ENCODE data around the gene FNDC3B. TPM values are rescaled to one million over a fixed set of nuclear protein-coding genes. Genes with fewer than 3 reads are reported as not detected.

Gene FNDC3B
- total RNA-seq, 2 donors from 2014 or later: 12.0 to 17.7 TPM

DNA sequence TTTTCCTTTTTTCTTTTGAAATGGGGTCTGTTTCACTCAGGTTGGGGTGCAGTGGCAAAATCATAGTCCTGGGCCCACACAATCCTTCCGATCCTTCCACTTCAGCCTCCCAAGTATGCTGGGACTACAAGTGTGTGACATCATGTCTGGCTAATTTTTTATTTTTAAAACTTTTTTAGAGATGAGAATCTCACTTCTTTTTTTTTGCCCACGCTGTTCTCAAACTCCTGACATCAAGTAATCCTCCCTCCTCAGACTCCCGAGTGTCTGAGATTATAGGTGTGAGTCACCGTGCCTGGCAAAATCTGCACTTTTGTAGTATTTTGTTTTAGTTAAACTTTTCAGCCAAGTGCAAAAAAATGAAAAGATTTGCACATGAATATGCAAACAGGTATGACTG is 171.0 kb downstream of the FNDC3B start:
- Mint-ChIP-seq H3K4me3 (no peak overlapping the region), H3K27me3 (ENCODE audit: low read depth) (no peaks in the 10 kb centered on the region), H3K27ac (no peak overlapping the region), H3K36me3 (ENCODE audit: insufficient read depth in 2 of 2) (peaks cover 4 to 7% of the 10 kb centered on the region in 2 donors), H3K4me1 (ENCODE audit: low read depth) (peaks cover 19% of the 10 kb centered on the region), H3K9me3 (peaks cover 0 to 6% of the 10 kb centered on the region in 2 donors)
- ATAC-seq (replicated peaks in 1 of 2): no peak
- DNase-seq: no peak

DNA sequence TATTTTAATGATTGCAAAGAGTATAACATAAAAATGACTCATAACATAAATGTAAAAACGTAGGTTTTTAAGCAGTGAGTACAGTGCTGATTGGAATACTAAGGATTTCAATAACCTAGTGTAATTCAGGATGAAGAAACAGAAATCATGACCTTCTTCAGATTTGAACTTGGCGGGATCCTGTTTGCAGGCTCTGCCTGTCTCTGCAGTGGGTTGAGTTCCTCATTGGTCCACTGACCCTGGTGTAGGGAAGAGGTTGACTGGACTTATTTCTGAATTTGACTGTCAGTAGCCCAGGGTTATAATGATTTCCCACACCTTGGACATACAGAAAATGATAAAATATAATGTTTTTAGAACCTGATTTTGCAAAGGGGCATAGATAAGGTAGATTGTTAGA is 171.7 kb downstream of the FNDC3B start:
- Mint-ChIP-seq H3K27ac (no peak overlapping the region), H3K4me3 (no peak overlapping the region), H3K9me3 (peaks cover 0 to 3% of the 10 kb centered on the region in 2 donors), H3K4me1 (ENCODE audit: low read depth) (peaks cover 19% of the 10 kb centered on the region), H3K36me3 (ENCODE audit: insufficient read depth in 2 of 2) (peaks cover 1 to 5% of the 10 kb centered on the region in 2 donors), H3K27me3 (ENCODE audit: low read depth) (no peaks in the 10 kb centered on the region)
- no peak for ATAC-seq (replicated peaks in 1 of 2)
- DNase-seq: no peak

DNA sequence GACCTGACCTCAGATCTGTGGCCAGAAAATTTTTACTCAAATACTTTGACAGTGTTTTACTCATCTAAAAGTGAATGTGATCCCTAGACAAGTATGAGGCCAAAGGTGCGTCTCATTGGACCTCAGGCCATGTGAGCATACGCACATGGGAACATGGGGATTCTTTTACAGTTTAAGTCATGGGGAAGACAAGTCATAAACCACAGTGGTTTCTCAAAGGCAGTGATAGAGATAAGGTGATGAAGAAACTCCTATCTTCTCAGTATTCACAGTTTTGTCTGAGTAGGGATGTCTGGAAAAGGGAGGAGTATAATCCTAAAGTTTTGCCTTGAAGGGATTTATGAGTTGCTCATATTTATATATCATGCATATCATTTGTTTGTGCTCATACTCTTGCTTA is 173.8 kb downstream of the FNDC3B start:
- H3K36me3 Mint-ChIP-seq (ENCODE audit: insufficient read depth in 2 of 2): peaks cover 0 to 1% of the 10 kb centered on the region in 2 donors
- H3K4me3 Mint-ChIP-seq: no peak overlapping the region
- H3K4me1 Mint-ChIP-seq (ENCODE audit: low read depth): peaks cover 25% of the 10 kb centered on the region
- peak; percentile 25 to 27 for DNase-seq
- H3K27me3 Mint-ChIP-seq (ENCODE audit: low read depth): no peaks in the 10 kb centered on the region
- H3K9me3 Mint-ChIP-seq: no peaks in the 10 kb centered on the region
- H3K27ac Mint-ChIP-seq: peak overlapping the region; percentile 8
- peak; percentile 95 to 98 for ATAC-seq (replicated peaks in 1 of 2)

DNA sequence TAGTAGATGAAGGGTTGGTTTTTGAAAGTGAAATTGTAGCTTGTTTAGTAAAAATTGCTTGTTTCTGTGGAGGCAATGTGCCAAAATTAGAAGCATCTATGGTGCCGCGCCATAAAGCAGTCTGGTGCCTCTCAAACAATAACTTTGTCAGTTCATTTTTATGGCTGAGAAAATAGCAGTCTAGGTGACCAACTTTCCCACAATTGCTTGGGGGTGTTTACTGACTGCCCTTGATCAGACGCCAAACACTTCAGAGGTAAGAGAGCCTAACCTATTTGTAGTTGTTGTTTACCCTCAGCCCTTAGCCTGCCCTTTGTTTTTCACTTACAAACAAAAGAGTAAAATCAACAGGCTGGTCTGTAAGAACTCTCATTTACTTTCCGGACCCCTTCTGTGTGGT is 174.5 kb downstream of the FNDC3B start:
- Mint-ChIP-seq H3K36me3 (ENCODE audit: insufficient read depth in 2 of 2) (peaks cover 0 to 1% of the 10 kb centered on the region in 2 donors), H3K4me3 (no peak overlapping the region), H3K9me3 (no peaks in the 10 kb centered on the region), H3K27me3 (ENCODE audit: low read depth) (no peaks in the 10 kb centered on the region), H3K27ac (no peak overlapping the region), H3K4me1 (ENCODE audit: low read depth) (peaks cover 32% of the 10 kb centered on the region)
- ATAC-seq (replicated peaks in 1 of 2) (no peak), DNase-seq (no peak)

DNA sequence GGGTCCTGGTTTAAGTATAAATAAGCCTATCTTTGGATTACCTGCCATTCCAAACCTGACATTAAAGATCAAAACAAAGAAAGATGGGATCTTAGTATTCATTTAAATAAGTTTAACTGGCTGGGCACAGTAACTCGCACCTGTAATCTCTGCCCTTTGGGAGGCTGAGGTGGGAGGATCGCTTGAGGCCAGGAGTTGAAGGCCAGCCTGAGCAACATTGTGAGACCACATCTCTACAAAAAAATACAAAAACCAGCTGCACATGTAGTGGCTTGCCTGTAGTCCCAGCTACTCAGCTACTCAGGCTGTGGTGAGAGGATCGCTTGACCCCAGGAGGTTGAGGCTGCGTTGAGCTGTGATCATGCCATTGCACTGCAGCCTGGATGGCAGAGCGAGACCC is 176.9 kb downstream of the FNDC3B start:
- no peak for ATAC-seq (replicated peaks in 1 of 2)
- H3K36me3 Mint-ChIP-seq (ENCODE audit: insufficient read depth in 2 of 2): peaks cover 0 to 1% of the 10 kb centered on the region in 2 donors
- H3K27me3 Mint-ChIP-seq (ENCODE audit: low read depth): no peaks in the 10 kb centered on the region
- H3K27ac Mint-ChIP-seq: no peak overlapping the region
- H3K4me1 Mint-ChIP-seq (ENCODE audit: low read depth): peaks cover 32% of the 10 kb centered on the region
- H3K4me3 Mint-ChIP-seq: no peak overlapping the region
- DNase-seq: no peak
- H3K9me3 Mint-ChIP-seq: no peaks in the 10 kb centered on the region

DNA sequence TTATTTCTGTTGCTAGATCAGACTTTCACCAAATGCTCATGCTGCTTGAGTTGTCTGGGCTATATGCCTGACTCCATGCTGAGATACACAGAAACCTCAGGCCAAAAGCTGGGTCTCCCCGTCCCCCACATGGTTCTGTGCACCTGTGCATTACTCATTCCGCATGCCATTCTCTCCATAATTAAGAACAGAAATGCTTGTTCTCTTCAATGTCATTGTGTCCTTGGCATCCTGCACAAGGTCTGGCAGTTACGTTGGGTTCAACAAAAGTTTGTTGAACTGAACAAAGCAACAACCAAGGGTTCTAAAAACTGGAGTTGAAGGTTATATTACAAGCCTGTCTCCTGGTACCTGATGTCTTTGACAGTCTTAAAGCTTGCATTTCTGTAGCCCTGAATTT is 177.5 kb downstream of the FNDC3B start:
- Mint-ChIP-seq H3K4me3 (no peak overlapping the region), H3K36me3 (ENCODE audit: insufficient read depth in 2 of 2) (peaks cover 0 to 1% of the 10 kb centered on the region in 2 donors), H3K27me3 (ENCODE audit: low read depth) (no peaks in the 10 kb centered on the region), H3K27ac (no peak overlapping the region), H3K4me1 (ENCODE audit: low read depth) (peaks cover 32% of the 10 kb centered on the region), H3K9me3 (no peaks in the 10 kb centered on the region)
- ATAC-seq (replicated peaks in 1 of 2) (no peak), DNase-seq (no peak)

DNA sequence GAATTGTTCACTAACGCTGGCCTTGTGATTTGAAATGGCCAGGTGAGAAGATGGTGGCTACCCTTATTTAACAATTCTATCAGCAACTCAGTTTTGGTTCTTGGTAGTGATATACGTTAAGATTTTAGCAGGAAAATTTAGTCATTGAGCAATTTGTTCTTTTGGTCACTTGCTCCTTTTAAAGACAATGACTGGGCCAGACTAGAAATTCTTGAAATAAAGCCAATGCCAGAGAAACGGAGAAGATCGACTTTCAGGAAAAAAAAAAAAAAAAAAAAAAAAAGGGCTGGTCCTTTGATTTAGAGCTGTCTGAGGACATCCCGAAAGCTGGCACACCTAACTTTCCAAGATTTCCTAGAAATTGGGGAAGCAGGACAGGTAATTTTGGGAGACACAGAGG is 178.5 kb downstream of the FNDC3B start:
- no peak for ATAC-seq (replicated peaks in 1 of 2)
- no peak for DNase-seq
- Mint-ChIP-seq H3K27ac (no peak overlapping the region), H3K4me3 (no peak overlapping the region), H3K4me1 (ENCODE audit: low read depth) (peaks cover 30% of the 10 kb centered on the region), H3K36me3 (ENCODE audit: insufficient read depth in 2 of 2) (peaks cover 0 to 1% of the 10 kb centered on the region in 2 donors), H3K9me3 (no peaks in the 10 kb centered on the region), H3K27me3 (ENCODE audit: low read depth) (no peaks in the 10 kb centered on the region)

DNA sequence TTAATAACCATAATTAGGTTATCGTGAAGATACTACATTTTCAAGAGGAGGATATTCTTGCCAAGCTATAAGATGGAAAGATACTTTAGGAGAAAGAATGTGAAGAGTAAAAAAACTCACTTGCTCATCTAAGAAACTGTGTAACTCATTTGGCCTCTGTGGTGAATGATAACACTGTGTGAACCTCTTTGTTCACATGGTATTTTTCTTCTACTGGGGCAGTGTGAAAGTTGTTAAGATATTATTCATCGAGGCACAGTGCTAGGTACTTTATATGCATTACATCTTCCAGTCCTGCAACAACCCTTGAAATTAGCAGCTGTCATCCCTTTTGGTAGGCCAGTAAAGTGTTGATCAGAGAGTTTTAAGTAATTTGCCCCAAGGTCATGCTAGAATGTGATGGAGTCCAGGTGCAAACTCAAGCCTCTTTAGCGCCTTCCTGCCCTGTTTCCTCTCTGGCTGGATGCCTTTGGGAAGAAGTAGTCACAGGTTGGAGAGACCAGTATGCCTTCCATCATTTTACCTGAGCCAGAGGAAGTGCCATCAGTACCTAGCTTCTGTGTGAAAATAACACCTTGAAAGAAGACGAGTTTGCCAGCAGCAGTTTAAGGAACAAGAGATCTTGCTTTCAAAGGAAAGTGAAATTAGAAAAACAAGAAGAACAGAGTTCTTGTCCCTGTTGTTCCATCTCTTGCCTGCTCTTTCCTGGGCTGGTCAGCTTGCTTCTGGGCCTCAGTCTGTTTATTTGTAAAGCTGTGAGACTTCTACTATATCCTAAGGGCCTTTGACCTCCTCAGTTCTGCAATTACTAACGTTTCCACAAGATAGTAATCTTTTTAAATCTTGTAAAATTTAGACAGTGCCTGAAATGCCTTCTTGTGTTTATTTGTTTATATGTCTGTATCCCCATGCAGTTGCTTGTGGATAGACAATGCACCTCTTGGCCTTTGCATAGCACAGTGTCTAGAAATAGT is 179.3 kb downstream of the FNDC3B start:
- Mint-ChIP-seq H3K36me3 (ENCODE audit: insufficient read depth in 2 of 2) (peaks cover 0 to 1% of the 10 kb centered on the region in 2 donors), H3K27ac (no peak overlapping the region), H3K9me3 (no peaks in the 10 kb centered on the region), H3K27me3 (ENCODE audit: low read depth) (no peaks in the 10 kb centered on the region), H3K4me1 (ENCODE audit: low read depth) (peaks cover 26% of the 10 kb centered on the region), H3K4me3 (no peak overlapping the region)
- ATAC-seq (replicated peaks in 1 of 2) (peak in 1 of 2 donors; percentile 60), DNase-seq (no peak)

DNA sequence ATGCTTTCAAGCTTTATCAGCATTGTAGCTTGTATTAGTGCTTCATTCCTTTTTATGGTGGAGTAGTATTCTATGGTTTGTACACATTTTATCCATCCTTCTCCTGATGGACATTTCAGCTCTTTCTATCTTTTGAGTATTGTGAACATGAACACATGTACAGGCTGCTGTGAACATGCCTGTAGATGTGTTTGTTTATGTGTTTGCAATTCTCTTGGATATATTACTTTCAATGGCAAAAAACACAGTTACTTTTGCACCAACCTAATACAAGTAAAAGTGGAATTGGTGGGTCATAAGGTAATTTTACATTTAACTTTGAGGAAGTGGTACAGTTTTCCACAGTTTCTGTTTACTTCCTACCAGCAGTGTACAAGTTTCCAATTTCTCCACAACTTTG is 180.4 kb downstream of the FNDC3B start:
- DNase-seq: no peak
- ATAC-seq (replicated peaks in 1 of 2): no peak
- Mint-ChIP-seq H3K4me1 (ENCODE audit: low read depth) (peaks cover 17% of the 10 kb centered on the region), H3K9me3 (peaks cover 0 to 2% of the 10 kb centered on the region in 2 donors), H3K36me3 (ENCODE audit: insufficient read depth in 2 of 2) (peaks cover 0 to 1% of the 10 kb centered on the region in 2 donors), H3K27ac (no peak overlapping the region), H3K4me3 (no peak overlapping the region), H3K27me3 (ENCODE audit: low read depth) (no peaks in the 10 kb centered on the region)

DNA sequence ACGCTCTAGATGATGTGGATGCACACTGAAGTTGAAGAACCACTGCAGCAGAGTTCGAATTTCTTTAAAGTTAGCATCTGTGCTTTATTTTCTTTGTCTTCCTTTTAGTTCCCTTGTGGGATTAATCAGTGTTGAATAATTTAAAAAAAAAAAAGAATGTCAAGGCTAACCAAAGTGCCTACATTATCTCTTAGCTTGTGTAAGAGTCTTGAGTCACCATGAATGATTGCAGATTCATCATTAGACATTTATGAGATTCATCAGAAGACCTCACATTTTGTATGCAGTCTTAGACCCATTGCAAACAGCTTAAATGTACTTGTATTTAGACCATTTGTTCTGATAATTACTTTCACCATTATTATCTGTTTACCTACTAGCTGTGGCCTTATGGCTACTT is 182.2 kb downstream of the FNDC3B start:
- no peaks in the 10 kb centered on the region for H3K27me3 Mint-ChIP-seq (ENCODE audit: low read depth)
- H3K9me3 Mint-ChIP-seq: peaks cover 0 to 2% of the 10 kb centered on the region in 2 donors
- H3K27ac Mint-ChIP-seq: no peak overlapping the region
- no peak overlapping the region for H3K4me3 Mint-ChIP-seq
- H3K36me3 Mint-ChIP-seq (ENCODE audit: insufficient read depth in 2 of 2): no peaks in the 10 kb centered on the region
- peaks cover 17% of the 10 kb centered on the region for H3K4me1 Mint-ChIP-seq (ENCODE audit: low read depth)
- DNase-seq: no peak
- no peak for ATAC-seq (replicated peaks in 1 of 2)

DNA sequence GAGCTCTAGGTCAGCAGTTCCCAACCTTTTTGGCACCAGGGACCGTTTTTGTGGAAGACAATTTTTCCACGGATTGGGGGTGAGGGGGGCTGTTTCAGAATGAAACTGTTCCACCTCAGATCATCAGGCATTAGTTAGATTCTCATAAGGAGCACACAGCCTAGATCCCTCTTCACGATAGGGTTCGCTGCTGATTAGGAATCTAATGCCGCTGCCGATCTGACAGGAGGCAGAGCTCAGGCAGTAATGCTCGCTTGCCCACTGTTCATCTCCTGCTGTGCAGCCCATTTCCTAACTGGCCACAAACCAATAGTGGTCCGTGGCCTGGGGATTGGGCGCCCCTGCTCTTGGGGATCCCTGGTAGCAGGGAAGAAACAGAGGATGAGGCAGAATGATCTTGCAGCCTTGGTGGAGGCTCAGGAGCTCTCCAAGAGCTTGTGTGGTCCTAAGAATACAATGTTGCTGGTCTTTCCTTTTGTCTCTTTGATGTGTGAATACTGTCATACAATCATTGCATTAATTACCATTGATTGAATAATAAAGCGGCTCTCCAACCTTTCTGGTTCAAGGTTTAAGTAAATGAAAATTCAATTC is 183.2 kb downstream of the FNDC3B start:
- H3K9me3 Mint-ChIP-seq: peaks cover 0 to 2% of the 10 kb centered on the region in 2 donors
- no peak overlapping the region for H3K4me3 Mint-ChIP-seq
- H3K36me3 Mint-ChIP-seq (ENCODE audit: insufficient read depth in 2 of 2): no peaks in the 10 kb centered on the region
- peaks cover 17% of the 10 kb centered on the region for H3K4me1 Mint-ChIP-seq (ENCODE audit: low read depth)
- H3K27ac Mint-ChIP-seq: no peak overlapping the region
- no peaks in the 10 kb centered on the region for H3K27me3 Mint-ChIP-seq (ENCODE audit: low read depth)
- ATAC-seq (replicated peaks in 1 of 2) (no peak), DNase-seq (no peak)

DNA sequence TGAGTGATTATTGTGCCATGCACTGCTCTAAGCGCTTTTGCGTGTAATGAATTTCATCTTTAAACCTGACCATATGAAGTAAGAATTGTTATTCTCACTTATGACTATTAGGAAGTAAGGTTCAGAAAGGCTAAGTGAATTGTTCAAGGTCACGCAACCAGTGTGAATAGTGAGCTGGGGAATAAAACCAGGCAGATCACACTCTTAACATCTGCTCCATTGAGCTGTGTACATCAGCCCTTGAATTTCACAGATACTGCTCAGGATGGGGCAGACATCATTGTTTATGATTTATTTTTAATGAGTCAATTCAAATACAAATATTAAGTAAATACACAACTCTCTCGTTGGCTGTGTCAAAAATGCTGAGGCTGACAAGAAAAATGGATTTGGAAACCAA is 184.5 kb downstream of the FNDC3B start:
- H3K27ac Mint-ChIP-seq: no peak overlapping the region
- ATAC-seq (replicated peaks in 1 of 2) (no peak), DNase-seq (no peak)
- peaks cover 4% of the 10 kb centered on the region for H3K4me1 Mint-ChIP-seq (ENCODE audit: low read depth)
- peaks cover 0 to 2% of the 10 kb centered on the region in 2 donors for H3K9me3 Mint-ChIP-seq
- H3K27me3 Mint-ChIP-seq (ENCODE audit: low read depth): no peaks in the 10 kb centered on the region
- no peak overlapping the region for H3K4me3 Mint-ChIP-seq
- no peaks in the 10 kb centered on the region for H3K36me3 Mint-ChIP-seq (ENCODE audit: insufficient read depth in 2 of 2)

DNA sequence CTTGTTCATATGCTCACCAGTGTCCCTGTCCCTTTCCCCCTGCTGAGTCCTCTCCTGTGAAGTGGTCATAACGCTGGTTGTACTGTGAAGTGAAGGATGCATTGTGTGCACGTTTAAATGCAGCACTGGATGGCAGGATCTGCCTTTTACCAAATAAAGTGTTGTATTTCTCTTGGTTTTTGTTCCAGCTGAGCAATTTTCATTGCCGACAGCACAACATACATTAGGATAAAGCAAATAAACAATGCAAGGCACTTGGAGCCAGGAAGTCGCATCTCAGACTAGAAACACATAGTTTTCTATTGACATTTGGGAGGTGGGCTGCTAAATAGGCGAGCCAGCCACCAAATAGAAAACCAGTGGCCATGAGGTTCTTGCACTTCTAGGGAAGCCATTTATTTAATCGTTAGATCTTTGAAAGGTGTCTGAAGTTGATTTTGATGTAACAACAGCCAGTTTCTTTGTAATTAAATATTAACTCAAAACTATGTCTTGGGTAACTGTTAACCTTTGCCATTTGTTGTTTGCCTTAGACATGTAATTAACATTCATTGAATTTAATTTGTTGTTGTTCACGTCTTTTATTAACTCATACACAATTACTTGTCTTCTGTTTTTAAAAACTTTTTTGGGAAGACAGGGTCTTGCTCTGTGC is 185.3 kb downstream of the FNDC3B start:
- Mint-ChIP-seq H3K27me3 (ENCODE audit: low read depth) (no peaks in the 10 kb centered on the region), H3K4me1 (ENCODE audit: low read depth) (peaks cover 4% of the 10 kb centered on the region), H3K27ac (no peak overlapping the region), H3K4me3 (no peak overlapping the region), H3K9me3 (peaks cover 0 to 2% of the 10 kb centered on the region in 2 donors), H3K36me3 (ENCODE audit: insufficient read depth in 2 of 2) (peaks cover 0 to 4% of the 10 kb centered on the region in 2 donors)
- no peak for DNase-seq
- ATAC-seq (replicated peaks in 1 of 2): no peak
